Neural progenitor cell (in vitro differentiated cells): ENCODE data around the gene EPHB4. TPM values are rescaled to one million over a fixed set of nuclear protein-coding genes. Genes with fewer than 3 reads are reported as not detected.

ENCODE experiments used
- DNase-seq: peaks from one replicate; pipeline ENCODE4 v3.0.0-alpha.2; 2016; ENCODE audit warnings: low spot score
- H2AFZ ChIP-seq: fragments of 200-600 bp; sonication (generic); replicated peaks from 2 replicates; pipeline ENCODE4 v1.6.1; 2016; ENCODE audit warnings: antibody characterized with exemption
- H3F3A ChIP-seq: fragments of 200-600 bp; sonication (generic); 2 replicates; pipeline ENCODE4 v1.6.1; 2016; ENCODE audit warnings: antibody characterized with exemption, low read depth
- H3K27ac ChIP-seq: fragments of 200-600 bp; sonication (generic); 2 replicates; pipeline ENCODE4 v1.5.1; 2016; ENCODE audit warnings: mild to moderate bottlenecking
- H3K27me3 ChIP-seq: fragments of 200-600 bp; sonication (generic); 2 replicates; pipeline ENCODE4 v1.6.1; 2016; ENCODE audit warnings: mild to moderate bottlenecking, moderate library complexity
- H3K36me3 ChIP-seq: fragments of 200-600 bp; sonication (generic); 2 replicates; pipeline ENCODE4 v1.5.1; 2016
- H3K4me1 ChIP-seq: fragments of 200-600 bp; sonication (generic); 2 replicates; pipeline ENCODE4 v1.6.1; 2016; ENCODE audit warnings: mixed run types
- H3K4me2 ChIP-seq: fragments of 200-600 bp; sonication (generic); 2 replicates; pipeline ENCODE4 v1.6.1; 2016
- H3K4me3 ChIP-seq: fragments of 200-600 bp; sonication (generic); 2 replicates; pipeline ENCODE4 v1.5.1; 2016
- H3K79me2 ChIP-seq: fragments of 200-600 bp; sonication (generic); 2 replicates; pipeline ENCODE4 v1.6.1; 2016; ENCODE audit warnings: low read depth
- H3K9ac ChIP-seq: fragments of 200-600 bp; sonication (generic); 2 replicates; pipeline ENCODE4 v1.6.1; 2016
- H3K9me3 ChIP-seq: fragments of 200-600 bp; sonication (generic); 2 replicates; pipeline ENCODE4 v1.5.1; 2016; ENCODE audit warnings: low read depth
- H4K20me1 ChIP-seq: fragments of 200-600 bp; sonication (generic); 2 replicates; pipeline ENCODE4 v1.6.1; 2016; ENCODE audit warnings: low read depth
- H3K27ac Mint-ChIP-seq: 3 replicates; pipeline ENCODE4 v1.8.0; 2021; ENCODE audit warnings: mixed read lengths
- H3K27me3 Mint-ChIP-seq: 2 replicates; pipeline ENCODE4 v1.8.0; 2022; ENCODE audit warnings: low read depth, mild to moderate bottlenecking, inconsistent platforms, moderate library complexity, mixed read lengths; ENCODE audit not compliant: insufficient read depth
- H3K36me3 Mint-ChIP-seq: 3 replicates; pipeline ENCODE4 v1.8.0; 2021; ENCODE audit warnings: mixed read lengths
- H3K4me1 Mint-ChIP-seq: 3 replicates; pipeline ENCODE4 v1.8.0; 2021; ENCODE audit warnings: mixed read lengths
- H3K4me3 Mint-ChIP-seq: 3 replicates; pipeline ENCODE4 v1.8.0; 2021; ENCODE audit warnings: mild to moderate bottlenecking, moderate library complexity, mixed read lengths
- H3K9me3 Mint-ChIP-seq: 3 replicates; pipeline ENCODE4 v1.8.0; 2020; ENCODE audit warnings: mixed read lengths
- EZH2 ChIP-seq: fragments of 200-600 bp; sonication (generic); IDR thresholded peaks from 2 replicates; pipeline ENCODE4 v1.6.1; 2017; ENCODE audit warnings: antibody characterized with exemption, mild to moderate bottlenecking, moderate library complexity
- EZH2phosphoT487 ChIP-seq: fragments of 200-600 bp; sonication (generic); IDR thresholded peaks from 2 replicates; pipeline ENCODE4 v1.6.1; 2017; ENCODE audit warnings: antibody characterized with exemption
- total RNA-seq: library from RNA; depleted of rRNA; stranded (reverse); fragments of >200 nt; gene quantifications from 2 replicates; pipeline ENCODE4 v1.2.3, GENCODE V29; 2015; ENCODE audit warnings: low replicate concordance
- TF ChIP-seq, protein P1 (sequence below): fragments of 200-600 bp; sonication (generic); IDR thresholded peaks from 2 replicates; pipeline ENCODE4 v1.5.1; 2017; ENCODE audit warnings: antibody characterized with exemption, mild to moderate bottlenecking

The EPHB4 gene
- total RNA-seq, 1 donor from 2014 or later: 66.5 TPM

- DNase-seq: no peak
- H3K4me1 Mint-ChIP-seq: peaks cover 5% of the 10 kb centered on the region
- TF ChIP-seq, protein P1, sequence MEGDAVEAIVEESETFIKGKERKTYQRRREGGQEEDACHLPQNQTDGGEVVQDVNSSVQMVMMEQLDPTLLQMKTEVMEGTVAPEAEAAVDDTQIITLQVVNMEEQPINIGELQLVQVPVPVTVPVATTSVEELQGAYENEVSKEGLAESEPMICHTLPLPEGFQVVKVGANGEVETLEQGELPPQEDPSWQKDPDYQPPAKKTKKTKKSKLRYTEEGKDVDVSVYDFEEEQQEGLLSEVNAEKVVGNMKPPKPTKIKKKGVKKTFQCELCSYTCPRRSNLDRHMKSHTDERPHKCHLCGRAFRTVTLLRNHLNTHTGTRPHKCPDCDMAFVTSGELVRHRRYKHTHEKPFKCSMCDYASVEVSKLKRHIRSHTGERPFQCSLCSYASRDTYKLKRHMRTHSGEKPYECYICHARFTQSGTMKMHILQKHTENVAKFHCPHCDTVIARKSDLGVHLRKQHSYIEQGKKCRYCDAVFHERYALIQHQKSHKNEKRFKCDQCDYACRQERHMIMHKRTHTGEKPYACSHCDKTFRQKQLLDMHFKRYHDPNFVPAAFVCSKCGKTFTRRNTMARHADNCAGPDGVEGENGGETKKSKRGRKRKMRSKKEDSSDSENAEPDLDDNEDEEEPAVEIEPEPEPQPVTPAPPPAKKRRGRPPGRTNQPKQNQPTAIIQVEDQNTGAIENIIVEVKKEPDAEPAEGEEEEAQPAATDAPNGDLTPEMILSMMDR: no peak
- TF ChIP-seq EZH2phosphoT487 (no peak), EZH2 (no peak)
- Histone ChIP-seq H3K4me1 (no peaks in the 10 kb centered on the region), H3K4me2 (no peak overlapping the region), H3K27me3 (no peaks in the 10 kb centered on the region), H3F3A (no peaks in the 10 kb centered on the region), H3K79me2 (no peaks in the 10 kb centered on the region), H3K9ac (no peak overlapping the region), H3K27ac (no peak overlapping the region), H2AFZ (no peak overlapping the region), H3K4me3 (no peak overlapping the region), H3K9me3 (no peaks in the 10 kb centered on the region), H3K36me3 (no peaks in the 10 kb centered on the region), H4K20me1 (no peaks in the 10 kb centered on the region)
- H3K27ac Mint-ChIP-seq: no peak overlapping the region
- H3K27me3 Mint-ChIP-seq: peaks cover 4% of the 10 kb centered on the region
- no peak overlapping the region for H3K4me3 Mint-ChIP-seq
- no peaks in the 10 kb centered on the region for H3K36me3 Mint-ChIP-seq
- H3K9me3 Mint-ChIP-seq: no peaks in the 10 kb centered on the region
Observed at GRCh38 chr7:100773491-100773890, 53.8 kb downstream of the EPHB4 start.

- no peaks in the 10 kb centered on the region for H3F3A ChIP-seq
- no peak overlapping the region for H3K4me3 ChIP-seq
- H2AFZ ChIP-seq: no peak overlapping the region
- H3K79me2 ChIP-seq: no peaks in the 10 kb centered on the region
- no peaks in the 10 kb centered on the region for H4K20me1 ChIP-seq
- H3K9me3 ChIP-seq: no peaks in the 10 kb centered on the region
- no peak overlapping the region for H3K4me2 ChIP-seq
- Mint-ChIP-seq H3K36me3 (no peaks in the 10 kb centered on the region), H3K4me1 (peaks cover 5% of the 10 kb centered on the region), H3K27ac (peak overlapping the region; percentile 88), H3K9me3 (no peaks in the 10 kb centered on the region), H3K27me3 (peaks cover 11% of the 10 kb centered on the region), H3K4me3 (no peak overlapping the region)
- no peak overlapping the region for H3K9ac ChIP-seq
- H3K27me3 ChIP-seq: no peaks in the 10 kb centered on the region
- H3K4me1 ChIP-seq: no peaks in the 10 kb centered on the region
- no peaks in the 10 kb centered on the region for H3K36me3 ChIP-seq
- TF ChIP-seq EZH2phosphoT487 (no peak), EZH2 (no peak)
- TF ChIP-seq, protein P1: no peak
- DNase-seq: no peak
- no peak overlapping the region for H3K27ac ChIP-seq
Observed at GRCh38 chr7:100768784-100769183, 58.5 kb downstream of the EPHB4 start.

GRCh38 chr7:100765250-100765649 lies 62.1 kb downstream of the EPHB4 start:
- no peak overlapping the region for H2AFZ ChIP-seq
- Mint-ChIP-seq H3K4me1 (peaks cover 5% of the 10 kb centered on the region), H3K27me3 (peaks cover 8% of the 10 kb centered on the region), H3K9me3 (no peaks in the 10 kb centered on the region), H3K27ac (peak overlapping the region; percentile 91), H3K4me3 (no peak overlapping the region), H3K36me3 (no peaks in the 10 kb centered on the region)
- no peaks in the 10 kb centered on the region for H4K20me1 ChIP-seq
- H3K27ac ChIP-seq: no peak overlapping the region
- no peaks in the 10 kb centered on the region for H3F3A ChIP-seq
- H3K4me1 ChIP-seq: peaks cover 4% of the 10 kb centered on the region
- no peaks in the 10 kb centered on the region for H3K9me3 ChIP-seq
- H3K79me2 ChIP-seq: no peaks in the 10 kb centered on the region
- no peaks in the 10 kb centered on the region for H3K27me3 ChIP-seq
- no peak overlapping the region for H3K4me3 ChIP-seq
- no peak overlapping the region for H3K4me2 ChIP-seq
- H3K36me3 ChIP-seq: no peaks in the 10 kb centered on the region
- no peak for DNase-seq
- no peak for TF ChIP-seq EZH2
- TF ChIP-seq, protein P1: no peak
- no peak for TF ChIP-seq EZH2phosphoT487
- no peak overlapping the region for H3K9ac ChIP-seq
